Measurements from ENCODE around the gene SORCS2.

GRCh38 chr4:7387925-7388324 lies 195.6 kb downstream of the SORCS2 start:
- TF ChIP-seq TBP (IDR thresholded peaks at IDR 0.05; ENCODE audit: low read depth, low read length) (no peak), RFX5 (IDR thresholded peaks at IDR 0.05; ENCODE audit: borderline replicate concordance, low read depth, low read length) (no peak), CTCF (IDR thresholded peaks at IDR 0.05; ENCODE audit: control extremely low read depth in 1 of 3, insufficient read depth in 1 of 3, low read depth in 1 of 3, low read length in 3 of 3) (no peak), TAF1 (IDR thresholded peaks at IDR 0.05; ENCODE audit: low read depth, low read length) (no peak), YY1 (IDR thresholded peaks at IDR 0.05; ENCODE audit: low read depth, low read length) (no peak), RAD21 (IDR thresholded peaks at IDR 0.05 in 1 of 2, conservative IDR thresholded peaks at IDR 0.05 in 1 of 2; ENCODE audit: low read depth in 2 of 2, low read length in 2 of 2) (no peak), NRF1 (IDR thresholded peaks at IDR 0.05; ENCODE audit: low read depth, low read length) (no peak), POLR2A (IDR thresholded peaks at IDR 0.05; ENCODE audit: control extremely low read depth in 1 of 2, low read depth in 2 of 2, low read length in 2 of 2) (no peak), CEBPB (IDR thresholded peaks at IDR 0.05; ENCODE audit: low read depth, low read length) (no peak), SRF (IDR thresholded peaks at IDR 0.05; ENCODE audit: low read depth, low read length) (no peak), GABPA (IDR thresholded peaks at IDR 0.05; ENCODE audit: borderline replicate concordance, insufficient read depth, low read length) (no peak), RNF2 (IDR thresholded peaks at IDR 0.05; ENCODE audit: borderline replicate concordance, low read depth, low read length, missing control alignments, poor library complexity, severe bottlenecking) (no peak)
